GM20000 (cell line): Measurements from ENCODE around the gene EMX1.

Source experiments
- DNase-seq: peaks from one replicate; pipeline ENCODE4 v3.0.0; 2012; ENCODE audit warnings: low spot score
- TF ChIP-seq, protein P1 (sequence below): IDR thresholded peaks from 2 replicates; pipeline ENCODE4 v1.5.1; 2012; ENCODE audit warnings: mild to moderate bottlenecking, control low read depth; ENCODE audit errors: extremely low read depth, missing control alignments

The EMX1 gene

DNA sequence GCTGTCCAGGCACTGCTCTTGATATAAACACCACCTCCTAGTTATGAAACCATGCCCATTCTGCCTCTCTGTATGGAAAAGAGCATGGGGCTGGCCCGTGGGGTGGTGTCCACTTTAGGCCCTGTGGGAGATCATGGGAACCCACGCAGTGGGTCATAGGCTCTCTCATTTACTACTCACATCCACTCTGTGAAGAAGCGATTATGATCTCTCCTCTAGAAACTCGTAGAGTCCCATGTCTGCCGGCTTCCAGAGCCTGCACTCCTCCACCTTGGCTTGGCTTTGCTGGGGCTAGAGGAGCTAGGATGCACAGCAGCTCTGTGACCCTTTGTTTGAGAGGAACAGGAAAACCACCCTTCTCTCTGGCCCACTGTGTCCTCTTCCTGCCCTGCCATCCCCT is 15.9 kb downstream of the EMX1 start:
- TF ChIP-seq, protein P1, sequence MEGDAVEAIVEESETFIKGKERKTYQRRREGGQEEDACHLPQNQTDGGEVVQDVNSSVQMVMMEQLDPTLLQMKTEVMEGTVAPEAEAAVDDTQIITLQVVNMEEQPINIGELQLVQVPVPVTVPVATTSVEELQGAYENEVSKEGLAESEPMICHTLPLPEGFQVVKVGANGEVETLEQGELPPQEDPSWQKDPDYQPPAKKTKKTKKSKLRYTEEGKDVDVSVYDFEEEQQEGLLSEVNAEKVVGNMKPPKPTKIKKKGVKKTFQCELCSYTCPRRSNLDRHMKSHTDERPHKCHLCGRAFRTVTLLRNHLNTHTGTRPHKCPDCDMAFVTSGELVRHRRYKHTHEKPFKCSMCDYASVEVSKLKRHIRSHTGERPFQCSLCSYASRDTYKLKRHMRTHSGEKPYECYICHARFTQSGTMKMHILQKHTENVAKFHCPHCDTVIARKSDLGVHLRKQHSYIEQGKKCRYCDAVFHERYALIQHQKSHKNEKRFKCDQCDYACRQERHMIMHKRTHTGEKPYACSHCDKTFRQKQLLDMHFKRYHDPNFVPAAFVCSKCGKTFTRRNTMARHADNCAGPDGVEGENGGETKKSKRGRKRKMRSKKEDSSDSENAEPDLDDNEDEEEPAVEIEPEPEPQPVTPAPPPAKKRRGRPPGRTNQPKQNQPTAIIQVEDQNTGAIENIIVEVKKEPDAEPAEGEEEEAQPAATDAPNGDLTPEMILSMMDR = no peak
- no peak for DNase-seq

DNA sequence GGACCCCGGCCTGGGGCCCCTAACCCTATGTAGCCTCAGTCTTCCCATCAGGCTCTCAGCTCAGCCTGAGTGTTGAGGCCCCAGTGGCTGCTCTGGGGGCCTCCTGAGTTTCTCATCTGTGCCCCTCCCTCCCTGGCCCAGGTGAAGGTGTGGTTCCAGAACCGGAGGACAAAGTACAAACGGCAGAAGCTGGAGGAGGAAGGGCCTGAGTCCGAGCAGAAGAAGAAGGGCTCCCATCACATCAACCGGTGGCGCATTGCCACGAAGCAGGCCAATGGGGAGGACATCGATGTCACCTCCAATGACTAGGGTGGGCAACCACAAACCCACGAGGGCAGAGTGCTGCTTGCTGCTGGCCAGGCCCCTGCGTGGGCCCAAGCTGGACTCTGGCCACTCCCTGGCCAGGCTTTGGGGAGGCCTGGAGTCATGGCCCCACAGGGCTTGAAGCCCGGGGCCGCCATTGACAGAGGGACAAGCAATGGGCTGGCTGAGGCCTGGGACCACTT is 16.4 kb downstream of the EMX1 start:
- TF ChIP-seq, protein P1 = no peak
- no peak for DNase-seq

DNA sequence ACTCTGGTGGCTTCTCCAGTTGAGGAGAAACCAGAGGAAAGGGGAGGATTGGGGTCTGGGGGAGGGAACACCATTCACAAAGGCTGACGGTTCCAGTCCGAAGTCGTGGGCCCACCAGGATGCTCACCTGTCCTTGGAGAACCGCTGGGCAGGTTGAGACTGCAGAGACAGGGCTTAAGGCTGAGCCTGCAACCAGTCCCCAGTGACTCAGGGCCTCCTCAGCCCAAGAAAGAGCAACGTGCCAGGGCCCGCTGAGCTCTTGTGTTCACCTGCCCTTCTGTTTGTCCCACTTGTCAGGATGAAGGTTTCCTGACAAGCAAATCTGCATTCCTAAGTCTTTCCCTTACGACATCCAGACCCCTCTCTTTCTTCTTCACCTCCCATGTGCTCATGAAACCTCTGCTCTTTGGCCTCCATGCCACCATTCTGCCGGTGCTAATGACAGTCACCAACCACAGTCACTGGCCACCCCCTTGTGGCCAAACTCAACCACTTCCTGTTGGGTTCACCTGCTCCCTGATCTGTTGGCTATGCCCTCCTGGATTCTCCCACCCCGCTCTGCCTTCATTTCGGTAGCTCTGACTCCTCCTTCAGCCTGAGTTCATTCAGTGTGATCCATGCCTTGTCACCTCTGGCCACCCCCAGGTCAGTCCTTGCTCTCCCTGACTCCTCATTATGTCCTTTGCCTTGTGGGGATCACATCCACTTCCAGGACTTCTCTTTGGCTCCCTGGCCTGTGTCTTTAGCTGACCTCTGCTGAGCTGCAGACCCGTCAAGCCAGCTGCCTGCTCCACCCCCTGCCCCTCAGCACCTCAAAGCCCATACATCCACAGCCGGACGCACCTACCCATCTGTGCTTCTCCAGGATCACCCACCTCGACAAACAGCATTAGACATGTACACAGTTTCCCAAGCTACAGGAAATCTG is 17.6 kb downstream of the EMX1 start:
- DNase-seq = peak; percentile 61
- TF ChIP-seq, protein P1 = peak; percentile 20

DNA sequence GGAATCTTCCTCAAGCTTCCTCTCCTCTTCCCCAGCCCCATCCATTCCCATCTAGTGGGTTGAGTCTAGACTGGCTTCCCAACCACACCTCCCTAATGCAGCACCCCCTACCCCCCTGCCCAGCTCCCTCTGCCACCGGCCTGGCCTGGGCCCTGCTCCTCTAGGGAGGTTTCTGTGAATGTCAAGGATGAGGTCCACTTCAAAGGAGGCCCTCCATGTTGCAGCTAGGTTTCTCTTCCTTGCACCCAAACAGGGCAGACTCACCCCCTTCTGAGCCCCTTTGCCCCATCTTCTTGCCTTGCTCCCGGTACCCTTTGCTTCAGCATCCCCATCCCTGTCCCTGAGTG is 18.3 kb downstream of the EMX1 start:
- no peak for DNase-seq
- TF ChIP-seq, protein P1 = no peak

DNA sequence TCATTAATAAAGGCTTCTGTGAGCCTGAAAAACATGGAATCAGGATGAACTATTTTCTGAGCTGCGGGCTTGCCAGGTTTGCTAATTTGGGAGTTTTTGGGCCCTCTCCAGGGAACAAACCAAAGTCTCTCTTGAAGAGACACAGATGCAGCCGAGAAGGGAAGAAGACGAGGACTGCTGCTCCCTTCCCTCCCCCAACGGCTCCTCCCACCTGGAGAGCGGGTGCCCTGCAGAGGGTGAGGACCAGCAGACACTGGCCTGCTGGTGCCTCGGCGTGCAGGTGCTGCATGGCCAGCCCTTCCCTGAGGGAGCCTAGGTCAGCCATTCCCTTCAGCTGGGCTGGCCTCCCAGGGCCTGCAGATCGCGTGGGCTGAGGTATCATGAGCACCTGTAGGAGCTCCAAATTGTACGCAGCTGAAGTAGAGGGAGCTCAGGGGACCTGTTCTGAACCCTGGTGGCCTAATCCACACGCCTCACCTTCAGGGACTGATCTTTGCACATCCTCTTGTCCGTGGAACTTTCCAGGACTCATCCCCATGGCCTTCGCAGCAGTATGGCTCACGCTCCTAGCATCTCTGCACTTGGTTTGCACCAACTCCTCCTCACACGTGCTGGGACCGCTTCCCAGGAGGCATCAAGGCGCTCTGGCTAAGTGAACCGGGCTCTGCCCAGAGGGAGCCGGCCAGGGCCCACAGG is 19.5 kb downstream of the EMX1 start:
- DNase-seq = no peak
- TF ChIP-seq, protein P1 = no peak

DNA sequence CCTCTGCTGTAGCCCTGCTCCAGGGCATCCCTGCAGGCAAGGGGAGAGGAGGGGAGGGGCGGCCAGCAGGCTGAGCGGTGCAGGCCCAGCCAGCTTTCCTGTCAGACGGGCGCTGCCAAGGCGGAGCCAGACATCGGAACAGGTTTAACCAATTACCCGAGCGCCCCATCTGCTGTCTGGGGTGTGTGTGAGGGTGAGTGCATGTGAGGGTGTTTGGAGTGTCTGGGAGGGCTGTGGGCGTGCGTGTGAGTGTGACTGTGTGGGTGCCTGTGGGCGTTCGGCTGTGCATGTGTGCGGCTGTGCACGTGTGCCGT is 20.0 kb downstream of the EMX1 start:
- DNase-seq = no peak
- TF ChIP-seq, protein P1 = no peak

DNA sequence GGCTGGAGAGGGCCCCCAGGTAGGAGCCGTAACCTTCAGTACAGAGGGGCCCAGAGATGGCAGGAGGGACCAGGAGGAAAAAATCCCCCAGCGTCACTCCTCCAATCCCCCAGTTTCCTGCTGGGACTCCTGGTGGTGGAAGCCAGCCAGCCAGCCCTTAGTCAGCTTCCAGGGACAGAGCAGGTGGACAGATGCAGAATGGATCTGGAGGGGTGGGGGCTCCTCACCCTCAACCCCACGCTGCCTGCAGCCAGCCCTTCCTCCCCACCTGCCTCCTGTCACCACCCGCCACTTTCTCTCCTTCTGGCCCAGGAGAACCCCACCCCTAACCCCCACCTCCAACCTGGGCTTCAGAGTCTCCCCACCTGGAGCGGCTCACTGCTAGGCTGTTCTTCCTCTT is 21.1 kb downstream of the EMX1 start:
- TF ChIP-seq, protein P1 = no peak
- DNase-seq = no peak
